HG03571 (cell line): Measurements from ENCODE around the gene ULK3.

Experiments used
- ATAC-seq: cut with Tn5 transposase; IDR thresholded peaks from one replicate; pipeline ENCODE4 v1.9.1; 2021; ENCODE audit not compliant: unreplicated experiment

ULK3 gene

GRCh38 chr15:74824976-74825375 lies 18.0 kb downstream of the ULK3 start:
- ATAC-seq = no peak

DNA sequence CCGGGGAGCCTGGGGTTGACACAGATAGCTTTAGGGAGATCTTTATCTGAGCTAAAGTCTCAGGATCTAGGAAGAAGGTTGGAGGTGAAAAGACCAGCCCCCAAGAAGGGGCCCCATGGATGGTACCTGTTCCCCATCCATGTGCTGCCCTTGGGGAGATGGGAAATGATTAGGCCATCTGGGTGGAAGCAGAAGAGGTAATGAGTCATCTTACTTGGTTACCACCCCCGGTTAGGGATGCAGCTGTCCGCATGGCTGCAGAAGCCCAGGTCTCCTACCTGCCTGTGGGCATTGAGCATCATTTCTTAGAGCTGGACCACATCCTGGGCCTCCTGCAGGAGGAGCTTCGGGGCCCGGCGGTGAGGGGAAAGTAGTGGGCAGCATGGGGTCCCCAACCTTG lies 19.6 kb downstream of the ULK3 start:
- ATAC-seq = no peak

DNA sequence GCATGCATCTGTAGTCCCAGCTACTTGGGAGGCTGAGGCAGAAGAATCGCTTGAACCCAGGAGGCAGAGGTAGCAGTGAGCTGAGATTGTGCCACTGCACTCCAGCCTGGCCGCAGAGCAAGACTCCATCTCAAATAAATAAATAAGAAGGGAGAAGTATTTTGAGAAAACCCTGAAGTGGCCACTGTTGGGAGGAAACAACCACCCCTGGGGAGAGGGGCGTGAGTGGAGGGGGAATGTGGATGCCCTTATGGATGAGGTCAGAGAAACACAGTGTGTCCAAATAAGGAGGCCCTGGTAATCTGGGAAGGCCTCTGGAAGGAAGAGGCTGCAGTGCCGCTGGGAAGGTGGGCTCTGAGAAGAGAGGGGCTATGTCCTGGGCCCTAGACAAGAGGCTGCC lies 20.7 kb downstream of the ULK3 start:
- no peak for ATAC-seq

DNA sequence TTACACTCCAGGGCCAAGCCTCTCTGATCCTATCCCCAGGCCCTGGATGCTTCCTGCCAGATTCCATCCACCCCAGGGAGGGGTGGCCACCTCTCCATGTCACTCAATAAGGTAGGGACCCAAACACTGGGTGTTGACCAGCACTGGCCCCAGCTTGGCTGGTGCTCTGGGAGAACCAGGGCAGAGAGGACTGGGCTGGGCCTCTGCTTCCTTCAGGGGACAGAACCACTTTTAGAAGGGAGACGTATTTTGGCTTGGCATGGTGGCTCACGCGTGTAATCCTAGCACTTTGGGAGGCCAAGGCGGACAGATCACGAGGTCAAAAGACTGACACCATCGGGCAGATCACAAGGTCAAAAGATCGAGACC lies 21.2 kb downstream of the ULK3 start:
- ATAC-seq = no peak

GRCh38 chr15:74821091-74821789 lies 21.7 kb downstream of the ULK3 start:
- peak; percentile 76 for ATAC-seq

DNA sequence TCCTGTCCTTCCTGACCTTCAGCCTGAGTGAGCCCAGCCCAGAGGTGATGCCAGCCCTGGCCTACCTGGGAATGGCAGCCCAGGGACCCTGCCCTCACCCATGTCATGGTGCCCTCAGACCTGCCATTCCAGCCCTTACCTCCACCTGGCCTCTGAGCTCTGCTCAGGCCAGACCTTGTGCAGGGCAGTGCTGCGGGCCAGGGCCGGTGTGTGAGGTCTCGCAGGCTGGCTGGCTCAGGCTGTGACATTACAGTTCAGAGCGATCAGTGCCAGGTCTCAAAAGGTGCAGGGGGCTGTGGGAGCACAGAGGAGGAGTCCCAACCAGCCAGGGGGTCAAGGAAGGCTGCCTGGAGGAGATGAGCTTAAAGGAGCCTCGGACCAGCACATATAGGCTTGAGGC lies 22.9 kb downstream of the ULK3 start:
- no peak for ATAC-seq

DNA sequence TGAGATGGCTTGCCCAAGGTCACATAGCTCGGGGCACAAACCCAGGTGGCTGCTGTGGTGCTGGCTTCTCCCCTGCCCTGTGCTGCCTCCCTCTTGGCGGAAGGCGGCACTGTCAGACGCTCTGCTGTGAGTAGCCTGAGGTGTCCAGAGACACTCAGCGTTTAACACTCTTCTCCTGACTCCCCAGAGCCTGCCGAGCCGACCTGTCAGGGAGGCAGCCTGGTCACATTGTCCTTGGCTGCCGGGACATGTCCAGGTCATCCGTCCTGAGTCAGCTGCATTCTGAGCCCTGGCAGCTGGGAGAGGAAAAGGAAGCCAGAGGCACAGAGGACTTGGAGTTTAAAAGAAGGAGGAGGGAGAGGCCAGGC lies 25.6 kb downstream of the ULK3 start:
- no peak for ATAC-seq

- no peak for ATAC-seq
These were observed 26.2 kb downstream of the ULK3 start for GRCh38 chr15:74816624-74817369.

DNA sequence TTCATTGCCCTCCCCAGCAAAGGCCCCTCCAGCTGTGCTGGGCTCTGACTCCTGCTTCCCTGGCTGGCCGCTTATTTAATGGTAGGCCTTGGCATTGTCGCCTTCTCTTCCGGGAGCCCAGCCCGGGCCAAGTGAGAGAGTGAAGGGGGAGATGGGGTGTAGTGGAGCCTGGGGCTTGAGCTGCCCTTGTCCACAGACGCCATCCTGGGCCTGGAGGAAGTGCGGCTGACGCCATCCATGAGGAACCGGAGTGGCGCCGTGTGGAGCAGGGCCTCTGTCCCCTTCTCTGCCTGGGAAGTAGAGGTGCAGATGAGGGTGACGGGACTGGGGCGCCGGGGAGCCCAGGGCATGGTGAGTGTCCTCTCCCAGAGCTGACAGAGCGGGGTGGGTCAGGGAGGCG lies 27.0 kb downstream of the ULK3 start:
- no peak for ATAC-seq

DNA sequence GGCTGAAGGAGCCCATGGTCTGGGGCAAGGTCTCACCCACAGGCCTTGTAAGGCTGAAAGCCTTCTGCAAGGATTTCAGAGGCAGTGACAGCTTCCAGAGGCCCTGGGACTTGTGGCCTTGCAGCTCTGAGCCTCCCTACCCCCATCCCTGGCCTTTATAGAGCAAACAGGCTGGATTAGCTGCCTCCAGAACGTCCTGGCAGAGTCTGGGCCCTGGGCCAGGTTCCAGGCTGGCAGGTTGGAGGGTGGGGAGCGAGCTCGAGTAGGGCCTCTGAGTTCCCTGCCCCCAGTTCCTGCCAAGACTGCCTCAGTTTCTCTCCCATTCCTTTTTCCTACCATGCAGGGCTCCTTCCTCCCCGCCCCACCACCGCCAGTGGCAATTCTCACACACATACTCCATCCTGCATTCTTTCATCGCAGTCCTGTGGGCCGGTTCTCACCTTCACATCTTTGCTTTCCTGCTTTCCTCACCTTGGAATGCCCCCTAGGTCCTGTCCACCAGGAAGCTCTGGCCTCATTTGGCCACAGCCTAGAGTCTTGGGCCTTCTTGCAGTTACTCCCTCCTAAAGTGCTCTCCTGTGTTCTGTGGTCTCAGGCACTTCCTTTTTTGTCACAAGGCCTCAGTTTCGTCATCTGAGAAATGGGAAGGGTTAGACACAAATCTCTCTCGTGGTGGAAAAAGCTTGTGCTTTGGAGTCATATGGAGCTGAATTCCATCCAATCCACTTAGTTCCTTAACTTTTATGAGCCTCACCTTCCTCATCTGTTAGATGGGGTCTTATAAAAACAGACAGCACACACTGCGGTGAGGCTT lies 27.6 kb downstream of the ULK3 start:
- no peak for ATAC-seq

DNA sequence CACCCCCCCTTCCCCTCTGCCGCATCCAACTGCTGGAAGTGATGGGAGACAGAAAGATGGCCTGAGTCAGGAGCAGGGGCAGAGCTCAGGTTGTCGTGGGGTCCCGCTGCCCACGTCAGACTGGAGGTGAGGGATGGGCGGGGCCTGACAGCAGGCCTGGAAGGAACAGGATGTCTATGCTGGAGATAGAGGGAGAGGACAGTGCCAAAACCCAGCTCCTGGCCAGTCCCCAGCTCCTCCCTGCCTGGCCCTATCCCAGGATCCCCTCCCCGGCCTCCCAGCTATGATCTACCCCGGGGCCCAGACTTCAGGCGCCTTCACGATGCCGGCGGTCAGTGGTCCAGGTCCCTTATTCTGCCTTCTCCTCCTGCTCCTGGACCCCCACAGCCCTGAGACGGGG lies 30.4 kb downstream of the ULK3 start, which contains the start of gene LMAN1L:
LMAN1L (plus strand) TSS at position 303 of the 400 bp plus-strand sequence; CDS start at position 323, 20 bp downstream.
- ATAC-seq = no peak

- no peak for ATAC-seq
These were observed 33.0 kb downstream of the ULK3 start for GRCh38 chr15:74809956-74810355.

DNA sequence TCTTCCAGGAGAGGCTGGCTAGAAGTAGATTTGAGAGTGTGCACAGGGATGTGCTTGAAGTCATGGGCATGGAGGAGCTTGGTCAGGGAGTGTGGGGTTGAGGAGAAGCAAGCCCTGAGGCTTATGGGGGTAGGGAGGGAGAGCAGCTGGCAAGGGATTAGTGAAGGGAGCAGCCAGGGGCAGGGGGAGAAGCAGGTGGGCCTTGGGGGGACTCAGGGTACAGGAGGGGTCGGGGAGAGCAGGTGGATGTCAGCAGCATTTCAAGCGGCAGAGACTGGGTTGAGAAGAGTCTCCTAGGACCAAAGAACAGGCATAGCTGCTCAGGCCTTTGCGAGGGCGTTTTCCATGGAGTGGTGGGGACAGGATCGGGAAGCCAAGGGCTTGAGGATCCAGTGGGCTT lies 33.7 kb downstream of the ULK3 start:
- ATAC-seq = no peak

DNA sequence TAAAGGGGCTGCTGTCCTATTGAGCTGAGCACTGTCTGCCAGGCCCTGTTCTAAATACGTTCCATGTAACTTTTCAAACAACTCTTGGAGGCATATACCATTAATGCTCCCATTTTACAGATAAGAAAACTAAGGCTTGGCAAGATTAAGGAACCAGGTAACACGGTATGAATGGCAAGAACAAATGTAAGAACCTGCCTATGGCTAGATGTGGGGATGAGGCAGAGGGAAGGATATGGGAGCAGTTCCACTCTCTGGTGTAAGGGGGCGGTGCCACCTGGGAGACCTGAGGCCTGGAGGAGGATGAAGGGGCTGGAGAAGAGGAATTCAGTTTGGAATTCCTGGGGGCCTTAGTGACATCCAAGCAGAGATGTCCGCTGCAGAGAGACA lies 34.1 kb downstream of the ULK3 start:
- ATAC-seq = no peak

- no peak for ATAC-seq
These were observed 34.7 kb downstream of the ULK3 start for GRCh38 chr15:74808078-74808839.

GRCh38 chr15:74807282-74807681 lies 35.7 kb downstream of the ULK3 start:
- ATAC-seq = no peak

- no peak for ATAC-seq
These were observed 38.0 kb downstream of the ULK3 start for GRCh38 chr15:74804935-74805334.

DNA sequence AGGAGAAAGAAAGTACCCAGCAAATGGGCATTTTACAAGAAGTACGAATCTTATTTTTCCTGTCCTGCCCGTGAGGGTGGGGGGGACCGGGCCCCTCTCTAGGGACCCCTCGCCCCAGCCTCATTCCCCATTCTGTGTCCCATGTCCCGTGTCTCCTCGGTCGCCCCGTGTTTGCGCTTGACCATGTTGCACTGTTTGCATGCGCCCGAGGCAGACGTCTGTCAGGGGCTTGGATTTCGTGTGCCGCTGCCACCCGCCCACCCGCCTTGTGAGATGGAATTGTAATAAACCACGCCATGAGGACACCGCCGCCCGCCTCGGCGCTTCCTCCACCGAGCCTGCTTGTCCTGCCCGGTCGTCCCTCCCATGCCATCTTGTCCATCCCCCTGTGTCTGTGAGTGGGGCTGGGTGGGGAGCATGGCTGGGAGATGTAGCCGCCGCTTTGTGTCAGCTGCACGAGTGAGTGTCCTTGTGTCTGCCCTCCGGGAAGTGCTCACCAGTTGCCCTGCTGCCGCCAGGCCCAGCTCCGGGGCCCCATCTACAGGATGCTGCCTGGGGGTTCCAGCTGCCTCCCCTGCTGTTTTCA lies 40.0 kb downstream of the ULK3 start:
- no peak for ATAC-seq

GRCh38 chr15:74802290-74802689 lies 40.7 kb downstream of the ULK3 start:
- no peak for ATAC-seq

GRCh38 chr15:74801311-74801997 lies 41.5 kb downstream of the ULK3 start:
- ATAC-seq = no peak
